ENCODE data around the gene SBDS. TPM values are rescaled to one million over a fixed set of nuclear protein-coding genes. Genes with fewer than 3 reads are reported as not detected.
A peak's percentile ranks its signal among the peaks of the same experiment; 100 is the strongest.
"Not testable (repeated sequence)": the region's sequence is repeated elsewhere in the genome, so short reads cannot be mapped to it uniquely, and the experiment has no call there.

Gene SBDS
- total RNA-seq, 1 experiment from 2014 or later = 140 TPM

DNA sequence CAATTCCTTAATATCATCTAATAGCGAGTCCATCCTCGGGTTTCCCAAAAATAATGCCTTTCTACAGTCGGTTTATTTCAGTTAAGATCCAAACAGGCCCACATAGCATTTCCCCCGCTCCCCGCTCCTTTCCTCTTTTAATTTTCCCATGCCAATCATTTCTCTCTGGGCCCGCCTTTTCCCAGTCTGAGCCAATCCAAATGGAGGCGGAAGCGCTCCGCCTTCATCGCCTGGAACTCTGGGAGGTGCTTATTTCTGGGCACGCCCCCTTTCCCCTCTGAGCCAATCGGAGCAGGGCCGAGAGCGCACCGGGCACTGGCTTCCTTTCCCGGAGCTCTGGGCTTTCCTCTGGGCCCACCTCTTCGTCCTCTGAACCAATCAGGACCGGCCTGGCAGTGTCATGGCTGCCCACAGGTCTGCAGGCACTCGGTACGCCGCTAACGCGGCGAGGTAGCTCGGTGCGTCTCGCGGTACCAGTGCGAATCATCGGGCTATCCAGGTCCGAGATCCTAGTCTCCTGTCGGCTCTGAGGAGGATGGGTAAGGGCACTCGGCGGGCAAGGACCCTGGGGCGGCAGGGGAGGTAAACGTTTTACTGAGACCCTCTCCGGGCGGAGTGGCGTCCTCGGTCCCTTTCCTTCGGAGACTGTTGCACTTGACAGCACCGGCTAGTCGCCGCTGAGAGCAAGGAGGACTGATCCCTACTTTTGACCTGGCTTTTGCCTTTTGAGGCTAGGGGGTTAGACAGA, 1.2 kb upstream of the SBDS start, which contains the start of gene TYW1:
TSS of gene TYW1 (plus strand) at position 390 of the 748 bp plus-strand sequence. CDS start at position 536, 146 bp downstream.
- DNase-seq (ENCODE audit: extremely low read depth, low read depth) = peak; percentile 98

- DNase-seq (ENCODE audit: extremely low read depth, low read depth) = peak; percentile 83
Observed at GRCh38 chr7:66994691-66995049, 716 bp downstream of the SBDS start.

DNA sequence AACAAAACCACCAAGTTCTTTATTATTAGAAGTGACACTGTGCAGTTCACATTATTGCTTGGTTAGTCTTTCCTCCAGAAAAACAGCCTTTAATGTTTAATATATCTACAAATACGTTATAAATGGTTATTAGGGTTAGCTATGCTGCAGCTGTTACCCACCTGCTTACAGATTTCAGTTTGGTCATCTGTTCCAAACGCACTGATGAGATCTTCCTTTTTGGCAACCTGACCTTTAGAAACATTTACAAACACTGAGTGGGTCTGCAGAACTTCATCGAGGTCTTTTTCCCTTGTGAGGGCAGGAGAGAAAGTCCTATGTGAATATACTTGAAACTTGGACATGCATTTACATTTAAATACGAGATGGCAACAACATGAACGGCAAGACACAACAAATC, 1.3 kb downstream of the SBDS start:
- not testable (repeated sequence) for DNase-seq (ENCODE audit: extremely low read depth, low read depth)

GRCh38 chr7:66989552-66989951, 5.8 kb downstream of the SBDS start:
- DNase-seq (ENCODE audit: extremely low read depth, low read depth) = not testable (repeated sequence)

- not testable (repeated sequence) for DNase-seq (ENCODE audit: extremely low read depth, low read depth)
Observed at GRCh38 chr7:66980336-66980735, 15.1 kb downstream of the SBDS start.

DNA sequence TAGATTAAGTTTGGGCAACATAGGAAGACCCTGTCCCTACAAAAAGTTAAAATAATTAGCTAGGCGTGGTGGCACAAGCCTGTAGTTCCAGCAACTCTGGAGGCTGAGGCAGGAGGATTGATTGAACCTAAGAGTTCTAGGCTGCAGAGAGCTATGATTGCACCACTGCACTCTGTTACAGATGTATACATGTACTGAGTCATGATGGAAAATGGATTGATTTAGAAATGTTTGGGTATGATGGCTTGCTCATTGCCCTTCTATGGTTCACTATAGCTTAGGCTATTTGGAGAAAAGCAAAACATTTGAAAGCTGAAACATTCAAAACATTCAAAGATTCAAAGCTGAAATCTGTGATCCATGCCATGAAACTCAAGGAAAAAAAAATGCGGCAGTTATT, 16.4 kb downstream of the SBDS start:
- DNase-seq (ENCODE audit: extremely low read depth, low read depth) = not testable (repeated sequence)

- DNase-seq (ENCODE audit: extremely low read depth, low read depth) = not testable (repeated sequence)
Observed at GRCh38 chr7:66978312-66978711, 17.1 kb downstream of the SBDS start.

DNA sequence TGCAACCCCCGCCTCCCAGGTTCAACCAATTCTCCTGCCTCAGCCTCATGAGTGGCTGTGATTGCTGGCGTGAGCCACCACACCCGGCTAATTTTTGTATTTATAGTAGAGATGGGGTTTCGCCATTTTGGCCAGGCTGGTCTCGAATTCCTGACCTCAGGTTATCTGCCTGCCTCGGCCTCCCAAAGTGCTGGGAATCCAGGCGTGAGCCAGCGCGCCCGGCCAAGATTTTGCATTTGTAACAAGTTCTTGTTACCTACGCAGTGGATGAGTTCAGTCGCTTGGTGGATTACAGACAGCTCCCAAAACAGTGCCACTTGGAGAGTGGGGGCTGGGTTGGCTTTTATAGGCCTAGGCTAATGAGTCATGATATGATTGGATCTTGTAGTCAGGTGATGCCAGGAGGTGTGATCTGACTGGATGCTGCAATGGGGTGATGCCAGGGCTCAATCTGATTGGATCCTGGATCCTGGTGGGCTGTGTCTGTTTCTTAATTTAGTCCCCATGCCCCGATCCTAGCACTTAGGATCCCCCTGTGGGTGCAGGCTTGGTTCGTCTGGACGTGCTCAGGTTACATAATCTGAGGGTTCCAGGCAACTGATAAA, 20.3 kb downstream of the SBDS start:
- DNase-seq (ENCODE audit: extremely low read depth, low read depth) = no peak

DNA sequence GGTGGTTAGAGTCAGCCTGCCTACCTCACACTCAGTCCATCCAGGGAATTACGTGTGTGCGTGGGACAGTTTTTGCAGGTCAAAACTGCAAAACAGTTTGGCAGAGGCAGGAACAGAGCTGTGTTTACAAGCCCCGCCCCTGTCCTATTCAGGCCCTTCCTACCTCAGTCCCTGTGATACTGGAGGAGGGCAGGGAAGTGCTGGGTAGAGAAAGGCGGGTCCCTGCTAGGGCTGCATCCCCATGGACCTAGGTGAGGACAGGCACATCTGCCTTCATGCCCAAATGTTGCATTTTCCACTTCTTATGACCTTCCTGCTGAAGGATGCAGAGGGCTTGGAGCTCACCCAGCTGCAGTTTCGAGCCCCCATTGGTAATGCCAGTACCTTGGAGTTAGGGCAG, 25.1 kb downstream of the SBDS start:
- DNase-seq (ENCODE audit: extremely low read depth, low read depth) = no peak

- DNase-seq (ENCODE audit: extremely low read depth, low read depth) = not testable (repeated sequence)
Observed at GRCh38 chr7:66969001-66969400, 26.4 kb downstream of the SBDS start.

DNA sequence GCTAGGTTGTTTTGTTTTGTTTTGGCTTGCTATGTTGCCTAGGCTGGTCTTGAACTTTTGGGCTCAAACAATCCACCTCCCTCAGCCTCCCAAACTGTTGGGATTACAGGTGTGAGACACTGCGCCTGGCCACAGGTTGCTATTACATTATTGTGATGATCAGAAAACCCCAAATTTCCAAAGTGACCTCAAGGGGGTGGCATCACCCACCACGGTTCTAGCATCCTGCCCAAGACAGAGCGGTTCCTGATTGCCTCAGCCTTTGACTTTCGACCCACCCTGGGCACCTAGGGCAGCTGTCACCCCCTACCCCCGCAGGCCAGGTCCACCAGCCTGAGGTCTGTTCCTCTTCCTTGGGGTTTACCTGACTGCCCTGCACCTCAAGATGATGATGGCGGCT, 28.4 kb downstream of the SBDS start:
- no peak for DNase-seq (ENCODE audit: extremely low read depth, low read depth)

GRCh38 chr7:66964411-66964810, 31.0 kb downstream of the SBDS start:
- no peak for DNase-seq (ENCODE audit: extremely low read depth, low read depth)

DNA sequence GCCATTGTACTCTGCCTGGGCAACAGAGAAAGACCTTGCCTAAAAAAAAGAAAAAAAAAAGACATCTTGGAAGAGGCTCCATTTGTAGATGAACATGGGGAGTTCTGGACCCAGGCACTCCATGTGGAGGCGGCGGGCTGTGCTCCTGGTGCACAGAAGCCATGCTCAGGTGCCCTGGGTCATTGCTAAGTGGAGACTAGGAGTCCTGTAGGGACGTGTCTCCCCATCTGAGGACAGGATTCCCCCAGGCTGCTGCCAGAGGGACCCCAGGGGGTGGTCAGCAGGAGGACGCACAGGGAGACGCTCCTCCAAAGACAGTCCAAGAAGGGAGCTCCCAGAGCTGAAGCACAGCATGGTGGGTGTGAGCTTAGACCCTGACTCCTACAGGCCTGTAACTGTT, 34.3 kb downstream of the SBDS start:
- no peak for DNase-seq (ENCODE audit: extremely low read depth, low read depth)

DNA sequence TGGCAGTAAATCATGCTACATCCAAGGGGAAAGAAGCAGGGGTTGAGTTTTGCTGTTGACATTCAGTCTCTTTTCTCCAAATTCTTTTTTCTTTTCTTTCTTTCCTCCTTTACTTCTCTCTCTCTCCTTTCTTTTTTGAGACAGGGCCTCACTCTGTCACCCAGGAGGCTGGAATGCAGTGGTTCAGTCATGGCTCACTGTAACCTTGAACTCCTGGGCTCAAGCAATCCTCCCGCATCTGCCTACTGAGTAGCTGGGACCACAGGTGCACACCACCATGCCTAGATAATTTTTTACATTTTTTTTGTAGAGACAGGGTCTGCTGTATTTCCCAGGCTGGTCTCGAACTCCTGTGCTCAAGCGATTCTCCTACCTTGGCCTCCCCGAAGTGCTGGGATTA, 35.2 kb downstream of the SBDS start:
- no peak for DNase-seq (ENCODE audit: extremely low read depth, low read depth)

DNA sequence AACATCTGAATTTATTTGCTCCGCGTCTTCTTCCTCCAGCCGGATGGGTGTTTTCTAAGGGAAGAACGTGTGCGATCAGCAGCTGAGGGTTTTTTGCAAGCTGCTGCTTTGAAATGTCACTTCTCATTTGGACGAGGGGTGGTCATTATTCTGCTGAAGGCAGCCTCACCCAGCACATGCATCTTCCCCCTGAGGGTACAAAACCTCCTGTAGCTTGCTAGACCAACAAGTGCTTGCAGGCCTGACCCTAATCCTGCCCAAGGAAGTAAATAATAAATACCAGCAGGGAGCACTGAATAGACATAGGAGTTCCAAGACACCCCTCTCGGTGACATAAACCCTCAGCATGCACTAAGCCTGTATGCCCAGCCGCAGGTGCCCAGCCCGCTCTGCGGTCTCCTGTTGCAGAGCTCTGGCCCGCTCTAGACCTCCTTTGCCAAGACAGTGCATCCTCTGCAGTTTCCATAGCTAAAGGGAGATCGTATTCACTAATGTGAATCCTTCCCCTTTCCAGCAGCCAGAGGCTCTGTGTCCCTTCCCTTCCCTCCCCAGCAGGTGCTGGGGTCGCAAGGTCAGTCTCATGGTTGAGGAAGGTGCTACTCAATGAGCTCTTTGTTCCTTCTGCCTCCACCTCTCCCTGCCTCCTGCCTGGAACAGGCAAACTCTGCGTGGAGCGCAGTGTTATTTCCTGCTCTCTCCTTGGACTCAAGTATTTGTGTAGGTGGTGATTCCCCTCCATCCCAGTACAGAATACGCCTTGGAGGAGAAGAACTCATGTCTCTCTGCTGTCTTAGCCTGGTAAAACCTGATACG, 36.6 kb downstream of the SBDS start:
- DNase-seq (ENCODE audit: extremely low read depth, low read depth) = no peak

- DNase-seq (ENCODE audit: extremely low read depth, low read depth) = no peak
Observed at GRCh38 chr7:66957595-66958290, 37.6 kb downstream of the SBDS start.

DNA sequence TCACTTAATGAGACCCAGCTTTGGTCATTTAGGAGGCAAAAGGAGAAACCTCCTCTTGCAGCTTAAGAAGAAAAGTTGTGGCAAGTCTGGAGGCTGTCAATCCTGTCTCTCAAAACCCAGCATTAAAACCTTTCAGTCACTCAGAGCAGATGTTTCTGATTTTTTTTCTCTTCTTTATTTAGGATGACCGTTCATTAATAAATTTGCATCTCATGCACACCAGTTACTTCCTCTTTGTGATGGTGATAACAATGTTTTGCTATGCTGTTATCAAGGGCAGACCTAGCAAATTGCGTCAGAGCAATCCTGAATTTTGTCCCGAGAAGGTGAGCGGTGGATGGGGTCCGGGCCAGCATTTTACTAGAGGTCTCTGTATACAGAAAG, 42.4 kb downstream of the SBDS start:
- no peak for DNase-seq (ENCODE audit: extremely low read depth, low read depth)

DNA sequence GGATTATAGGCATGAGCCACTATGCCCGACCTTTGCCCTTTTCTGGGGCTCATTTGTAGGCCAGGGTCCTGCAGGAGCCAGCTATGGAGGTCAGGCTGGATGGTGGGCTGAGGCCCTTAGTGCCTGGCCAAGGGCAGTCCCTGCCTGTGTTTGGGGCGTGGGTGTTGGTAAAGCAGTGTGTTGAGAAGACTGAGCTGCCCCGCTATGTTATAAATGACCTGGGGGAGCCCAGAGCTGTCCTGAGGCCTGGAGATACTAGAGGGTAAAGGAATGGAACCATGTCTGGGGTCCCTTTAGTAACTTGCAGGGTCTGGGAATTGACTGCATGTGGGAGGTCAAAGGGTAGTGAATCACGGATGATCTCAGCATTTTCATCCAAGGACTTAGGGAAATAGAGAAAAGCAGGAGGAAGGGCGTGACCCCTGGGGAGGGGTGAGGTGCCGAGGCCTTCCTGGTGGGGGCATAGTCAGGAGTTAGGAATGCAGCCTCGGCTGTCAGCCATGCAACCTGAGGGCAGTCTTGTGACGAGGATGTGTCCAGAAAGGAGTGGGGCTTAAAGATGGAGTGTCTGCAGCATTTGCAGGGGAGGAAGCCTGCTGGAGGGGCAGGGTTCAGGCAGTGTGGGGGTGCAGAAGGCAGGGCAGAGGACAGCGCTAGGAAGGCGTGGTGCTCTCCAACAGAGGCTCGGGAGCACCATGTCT, 42.9 kb downstream of the SBDS start:
- DNase-seq (ENCODE audit: extremely low read depth, low read depth) = no peak

DNA sequence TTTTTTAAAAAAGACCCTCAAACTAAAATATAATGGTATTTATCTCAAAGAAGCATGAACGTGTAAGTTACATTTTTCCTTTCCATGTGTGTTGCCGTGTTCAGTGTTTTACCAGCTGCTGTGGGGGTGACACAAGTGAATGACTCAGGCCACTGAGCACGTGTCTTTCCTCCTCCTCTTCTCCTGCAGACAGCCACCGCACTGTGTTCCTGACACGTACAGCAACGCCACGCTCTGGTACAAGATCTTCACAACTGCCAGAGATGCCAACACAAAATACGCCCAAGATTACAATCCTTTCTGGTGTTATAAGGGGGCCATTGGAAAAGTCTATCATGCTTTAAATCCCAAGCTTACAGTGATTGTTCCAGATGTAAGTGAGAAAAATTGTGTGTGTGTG, 44.6 kb downstream of the SBDS start:
- no peak for DNase-seq (ENCODE audit: extremely low read depth, low read depth)

GRCh38 chr7:66950311-66950710, 45.1 kb downstream of the SBDS start:
- DNase-seq (ENCODE audit: extremely low read depth, low read depth) = no peak

Data from NCI-H460 (cell line).